H1 (cell line): ENCODE data around the gene CHD9NB. TPM values are rescaled to one million over a fixed set of nuclear protein-coding genes. Genes with fewer than 3 reads are reported as not detected.

ENCODE experiments used
- BRCA1 ChIP-seq: IDR thresholded peaks from 2 replicates; pipeline ENCODE4 v1.6.1; 2012; ENCODE audit warnings: low read depth, low read length, improper control_type of control experiment
- GABPA ChIP-seq: IDR thresholded peaks from 2 replicates; pipeline ENCODE4 v1.6.1; 2011; ENCODE audit warnings: mild to moderate bottlenecking, low read length, moderate library complexity, borderline replicate concordance; ENCODE audit not compliant: insufficient read depth
- GTF2F1 ChIP-seq: IDR thresholded peaks from 2 replicates; pipeline ENCODE4 v1.6.1; 2012; ENCODE audit warnings: low read depth, low read length, improper control_type of control experiment, borderline replicate concordance
- KDM4A ChIP-seq: IDR thresholded peaks from one replicate; pipeline ENCODE4 v1.7.1; 2012; ENCODE audit warnings: low read depth, mild to moderate bottlenecking, moderate library complexity, low read length, inconsistent platforms; ENCODE audit not compliant: severe bottlenecking
- NRF1 ChIP-seq: IDR thresholded peaks from 2 replicates; pipeline ENCODE4 v1.6.1; 2011; ENCODE audit warnings: mild to moderate bottlenecking, low read depth, low read length, improper control_type of control experiment
- RNF2 ChIP-seq: fragments of 200-900, 300-1000 bp; sonication (generic); IDR thresholded peaks from 2 replicates; pipeline ENCODE4 v1.7.1; 2016; ENCODE audit warnings: borderline replicate concordance, low read depth, mild to moderate bottlenecking, antibody characterized with exemption, low read length; ENCODE audit not compliant: poor library complexity, severe bottlenecking; ENCODE audit errors: missing control alignments
- SIN3A ChIP-seq, 2 experiments: IDR thresholded peaks in 1 of 2; conservative IDR thresholded peaks in 1 of 2; 2 replicates each; pipeline ENCODE4 v1.6.1; 2011 to 2012; ENCODE audit warnings: low read length in 2 of 2, improper control_type of control experiment in 1 of 2, low read depth in 1 of 2, mild to moderate bottlenecking in 1 of 2
- SIX5 ChIP-seq: IDR thresholded peaks from 2 replicates; pipeline ENCODE4 v1.6.1; 2011; ENCODE audit warnings: mild to moderate bottlenecking, low read depth, low read length
- TEAD4 ChIP-seq: IDR thresholded peaks from 2 replicates; pipeline ENCODE4 v1.6.1; 2012; ENCODE audit warnings: low read depth, low read length, inconsistent platforms, mixed read lengths
- polyA plus RNA-seq, 7 experiments: library from polyadenylated mRNA; depleted of rRNA in 3 of 7; stranded (reverse) in 5 of 7; unstranded in 2 of 7; fragments of >200 nt in 5 of 7; fragments of 200-250 nt in 2 of 7; gene quantifications; 1 replicate in 5 of 7; 2 replicates in 1 of 7; 4 replicates in 1 of 7; pipeline versions ENCODE4 v1.2.1 to v1.2.3, GENCODE V29; 2011 to 2013; ENCODE audit warnings: missing spikeins in 2 of 7, mixed read lengths in 2 of 7
- total RNA-seq: library from RNA; stranded (reverse); fragmentation: NEBNext Ultra II Directional; extraction: Animal tissue kit (Norgen Biotek cat#: 25700); gene quantifications from 2 replicates; pipeline ENCODE4 v1.2.1, GENCODE V29; 2021
- TF ChIP-seq, protein P1 (sequence below): fragments of 300-600 bp; sonication (generic); IDR thresholded peaks from 2 replicates; pipeline ENCODE4 v1.7.1; 2012; ENCODE audit warnings: low read length, moderate library complexity, mild to moderate bottlenecking, inconsistent platforms; ENCODE audit not compliant: insufficient replicate concordance

Gene CHD9NB
- total and polyA plus RNA-seq, 2 of the 8 experiments (the other 6 are each of a cell fraction or from before 2014, with no cell fraction given): 4.5 to 5.9 TPM

DNA sequence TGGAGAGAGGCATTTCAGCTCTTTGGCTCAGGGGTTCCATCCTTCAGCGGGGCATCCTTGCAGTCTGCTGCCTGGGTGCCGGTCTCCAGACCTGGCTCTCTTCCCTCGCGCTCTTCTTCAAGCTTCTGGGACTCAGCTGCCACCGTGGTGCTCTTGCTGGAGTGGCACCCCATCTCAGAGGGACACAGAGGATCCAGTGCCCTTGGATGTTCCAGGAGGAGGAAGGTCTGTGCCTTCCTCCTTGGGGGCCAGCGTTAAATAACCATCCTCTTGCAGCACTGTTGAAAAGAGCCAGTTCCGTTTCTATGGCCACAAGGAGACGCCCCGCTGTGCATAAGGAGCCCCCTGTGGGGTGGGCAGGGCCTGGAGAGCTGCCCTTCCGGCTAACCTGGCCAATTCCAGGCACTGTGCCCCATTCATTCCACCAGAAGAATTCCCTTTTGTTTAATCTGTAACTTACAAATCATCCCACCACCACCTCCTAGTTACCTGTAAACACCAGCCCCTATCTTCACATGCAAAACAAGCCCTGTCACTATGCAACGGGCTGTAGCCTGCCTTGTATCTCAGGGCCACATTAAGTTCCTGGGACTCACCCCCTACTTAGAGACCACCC is 8.6 kb downstream of the CHD9NB start (continued):
- TF ChIP-seq RNF2 (no peak), NRF1 (no peak), KDM4A (no peak), SIN3A (conservative IDR thresholded peaks at IDR 0.05 in 1 of 2, IDR thresholded peaks at IDR 0.05 in 1 of 2; ENCODE audit: low read depth in 1 of 2, low read length in 2 of 2) (peak in 1 of 2 experiments; percentile 53; a peak in 2 of 4 replicates), BRCA1 (no peak), TEAD4 (peak; percentile 52; the same call in 1 of the 2 replicates), GABPA (no peak), SIX5 (no peak), GTF2F1 (peak; percentile 60; the same call in 1 of the 2 replicates)
- TF ChIP-seq, protein P1, sequence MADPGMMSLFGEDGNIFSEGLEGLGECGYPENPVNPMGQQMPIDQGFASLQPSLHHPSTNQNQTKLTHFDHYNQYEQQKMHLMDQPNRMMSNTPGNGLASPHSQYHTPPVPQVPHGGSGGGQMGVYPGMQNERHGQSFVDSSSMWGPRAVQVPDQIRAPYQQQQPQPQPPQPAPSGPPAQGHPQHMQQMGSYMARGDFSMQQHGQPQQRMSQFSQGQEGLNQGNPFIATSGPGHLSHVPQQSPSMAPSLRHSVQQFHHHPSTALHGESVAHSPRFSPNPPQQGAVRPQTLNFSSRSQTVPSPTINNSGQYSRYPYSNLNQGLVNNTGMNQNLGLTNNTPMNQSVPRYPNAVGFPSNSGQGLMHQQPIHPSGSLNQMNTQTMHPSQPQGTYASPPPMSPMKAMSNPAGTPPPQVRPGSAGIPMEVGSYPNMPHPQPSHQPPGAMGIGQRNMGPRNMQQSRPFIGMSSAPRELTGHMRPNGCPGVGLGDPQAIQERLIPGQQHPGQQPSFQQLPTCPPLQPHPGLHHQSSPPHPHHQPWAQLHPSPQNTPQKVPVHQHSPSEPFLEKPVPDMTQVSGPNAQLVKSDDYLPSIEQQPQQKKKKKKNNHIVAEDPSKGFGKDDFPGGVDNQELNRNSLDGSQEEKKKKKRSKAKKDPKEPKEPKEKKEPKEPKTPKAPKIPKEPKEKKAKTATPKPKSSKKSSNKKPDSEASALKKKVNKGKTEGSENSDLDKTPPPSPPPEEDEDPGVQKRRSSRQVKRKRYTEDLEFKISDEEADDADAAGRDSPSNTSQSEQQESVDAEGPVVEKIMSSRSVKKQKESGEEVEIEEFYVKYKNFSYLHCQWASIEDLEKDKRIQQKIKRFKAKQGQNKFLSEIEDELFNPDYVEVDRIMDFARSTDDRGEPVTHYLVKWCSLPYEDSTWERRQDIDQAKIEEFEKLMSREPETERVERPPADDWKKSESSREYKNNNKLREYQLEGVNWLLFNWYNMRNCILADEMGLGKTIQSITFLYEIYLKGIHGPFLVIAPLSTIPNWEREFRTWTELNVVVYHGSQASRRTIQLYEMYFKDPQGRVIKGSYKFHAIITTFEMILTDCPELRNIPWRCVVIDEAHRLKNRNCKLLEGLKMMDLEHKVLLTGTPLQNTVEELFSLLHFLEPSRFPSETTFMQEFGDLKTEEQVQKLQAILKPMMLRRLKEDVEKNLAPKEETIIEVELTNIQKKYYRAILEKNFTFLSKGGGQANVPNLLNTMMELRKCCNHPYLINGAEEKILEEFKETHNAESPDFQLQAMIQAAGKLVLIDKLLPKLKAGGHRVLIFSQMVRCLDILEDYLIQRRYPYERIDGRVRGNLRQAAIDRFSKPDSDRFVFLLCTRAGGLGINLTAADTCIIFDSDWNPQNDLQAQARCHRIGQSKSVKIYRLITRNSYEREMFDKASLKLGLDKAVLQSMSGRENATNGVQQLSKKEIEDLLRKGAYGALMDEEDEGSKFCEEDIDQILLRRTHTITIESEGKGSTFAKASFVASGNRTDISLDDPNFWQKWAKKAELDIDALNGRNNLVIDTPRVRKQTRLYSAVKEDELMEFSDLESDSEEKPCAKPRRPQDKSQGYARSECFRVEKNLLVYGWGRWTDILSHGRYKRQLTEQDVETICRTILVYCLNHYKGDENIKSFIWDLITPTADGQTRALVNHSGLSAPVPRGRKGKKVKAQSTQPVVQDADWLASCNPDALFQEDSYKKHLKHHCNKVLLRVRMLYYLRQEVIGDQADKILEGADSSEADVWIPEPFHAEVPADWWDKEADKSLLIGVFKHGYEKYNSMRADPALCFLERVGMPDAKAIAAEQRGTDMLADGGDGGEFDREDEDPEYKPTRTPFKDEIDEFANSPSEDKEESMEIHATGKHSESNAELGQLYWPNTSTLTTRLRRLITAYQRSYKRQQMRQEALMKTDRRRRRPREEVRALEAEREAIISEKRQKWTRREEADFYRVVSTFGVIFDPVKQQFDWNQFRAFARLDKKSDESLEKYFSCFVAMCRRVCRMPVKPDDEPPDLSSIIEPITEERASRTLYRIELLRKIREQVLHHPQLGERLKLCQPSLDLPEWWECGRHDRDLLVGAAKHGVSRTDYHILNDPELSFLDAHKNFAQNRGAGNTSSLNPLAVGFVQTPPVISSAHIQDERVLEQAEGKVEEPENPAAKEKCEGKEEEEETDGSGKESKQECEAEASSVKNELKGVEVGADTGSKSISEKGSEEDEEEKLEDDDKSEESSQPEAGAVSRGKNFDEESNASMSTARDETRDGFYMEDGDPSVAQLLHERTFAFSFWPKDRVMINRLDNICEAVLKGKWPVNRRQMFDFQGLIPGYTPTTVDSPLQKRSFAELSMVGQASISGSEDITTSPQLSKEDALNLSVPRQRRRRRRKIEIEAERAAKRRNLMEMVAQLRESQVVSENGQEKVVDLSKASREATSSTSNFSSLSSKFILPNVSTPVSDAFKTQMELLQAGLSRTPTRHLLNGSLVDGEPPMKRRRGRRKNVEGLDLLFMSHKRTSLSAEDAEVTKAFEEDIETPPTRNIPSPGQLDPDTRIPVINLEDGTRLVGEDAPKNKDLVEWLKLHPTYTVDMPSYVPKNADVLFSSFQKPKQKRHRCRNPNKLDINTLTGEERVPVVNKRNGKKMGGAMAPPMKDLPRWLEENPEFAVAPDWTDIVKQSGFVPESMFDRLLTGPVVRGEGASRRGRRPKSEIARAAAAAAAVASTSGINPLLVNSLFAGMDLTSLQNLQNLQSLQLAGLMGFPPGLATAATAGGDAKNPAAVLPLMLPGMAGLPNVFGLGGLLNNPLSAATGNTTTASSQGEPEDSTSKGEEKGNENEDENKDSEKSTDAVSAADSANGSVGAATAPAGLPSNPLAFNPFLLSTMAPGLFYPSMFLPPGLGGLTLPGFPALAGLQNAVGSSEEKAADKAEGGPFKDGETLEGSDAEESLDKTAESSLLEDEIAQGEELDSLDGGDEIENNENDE: peak; percentile 53
